ENCODE results near the gene WLS. TPM values are rescaled to one million over a fixed set of nuclear protein-coding genes. Genes with fewer than 3 reads are reported as not detected.

WLS gene
- total and polyA plus RNA-seq, 10 of the 15 experiments (the other 5 are each of a cell fraction or from before 2014, with no cell fraction given): 0.04 to 0.36 TPM; not detected in 8

DNA sequence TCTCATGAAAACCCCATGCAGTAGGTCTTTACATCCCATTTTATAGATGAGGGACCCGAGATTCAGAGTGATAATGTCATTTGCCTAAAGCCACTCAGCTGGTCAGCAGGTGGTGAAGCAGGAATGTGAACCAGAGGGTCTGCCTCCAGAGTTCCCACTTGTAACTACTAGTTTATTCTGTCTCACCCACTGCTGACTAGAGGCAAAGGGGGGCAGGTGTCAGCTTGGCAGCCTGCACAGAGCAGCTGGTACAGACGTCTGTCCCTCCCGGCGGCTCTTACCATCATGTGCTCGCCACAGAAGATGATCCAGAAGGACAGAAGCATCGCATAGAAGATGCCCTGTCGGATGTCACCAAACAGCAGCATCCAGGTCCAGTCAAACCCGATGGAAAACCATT lies 82.4 kb downstream of the WLS start:
- H3K79me2 ChIP-seq (ENCODE audit: control insufficient read depth, insufficient read depth, low read length): no peaks in the 10 kb centered on the region
- ChIA-PET SMC1A (ENCODE audit: uncharacterized antibody, unreplicated experiment) (no interaction called here), POLR2A (no interaction called here), CTCF (no interaction called here), RAD21 (ENCODE audit: unreplicated experiment) (no interaction called here)
- ATAC-seq (no peak), FAIRE-seq (no peak), DNase-seq (ENCODE audit: low read depth, low spot score) (no peak)
- H4K20me1 ChIP-seq (ENCODE audit: control insufficient read depth, insufficient read depth): no peaks in the 10 kb centered on the region
- H3K4me2 ChIP-seq (ENCODE audit: control insufficient read depth, insufficient read depth): no peak overlapping the region
- no TSS peak for BruUV-seq (replicated peaks)
- no peak overlapping the region for H3K9ac ChIP-seq (ENCODE audit: control insufficient read depth, insufficient read depth, low read length)
- intact Hi-C loops (cut with micrococcal nuclease; ENCODE audit: unreplicated experiment) (no loop called here), in situ Hi-C loops (cut with MboI) (no loop called here)
- peaks cover 0 to 2% of the 10 kb centered on the region in 2 experiments; a peak in 2 of 4 replicates for H3K27me3 ChIP-seq (replicated peaks in 1 of 2; ENCODE audit: control insufficient read depth in 2 of 2, insufficient read depth in 2 of 2, low read length in 1 of 2)
- H3K27ac ChIP-seq (ENCODE audit: control insufficient read depth, insufficient read depth): no peak overlapping the region
- no peaks in the 10 kb centered on the region for H3K36me3 ChIP-seq (ENCODE audit: control insufficient read depth in 2 of 2, insufficient read depth in 2 of 2, low read length in 1 of 2)
- H3K9me3 ChIP-seq (replicated peaks; ENCODE audit: control insufficient read depth, insufficient read depth, low read length): no peaks in the 10 kb centered on the region
- WGBS (ENCODE audit: insufficient coverage, insufficient replicate concordance, low lambda C conversion rate, missing lambda C conversion rate): 25% methylated on average over 8 of the region's 8 CpGs
- H3K4me1 ChIP-seq (ENCODE audit: control insufficient read depth, insufficient read depth, low read length): no peaks in the 10 kb centered on the region
- no peak overlapping the region for H3K4me3 ChIP-seq
- H2AFZ ChIP-seq (ENCODE audit: control insufficient read depth, low read depth, low read length): no peak overlapping the region
- TF ChIP-seq TCF3 (IDR thresholded peaks at IDR 0.05; ENCODE audit: borderline replicate concordance, insufficient read depth, low read depth, low read length) (no peak), KLF5 (IDR thresholded peaks at IDR 0.05; ENCODE audit: partially characterized antibody) (no peak), SREBF1 (IDR thresholded peaks at IDR 0.05; ENCODE audit: low read length) (no peak), NFYB (IDR thresholded peaks at IDR 0.05; ENCODE audit: insufficient read depth, low read depth, low read length) (no peak), RUNX3 (IDR thresholded peaks at IDR 0.05; ENCODE audit: low read length) (no peak), GABPA (IDR thresholded peaks at IDR 0.05; ENCODE audit: low read depth) (no peak), FOS (IDR thresholded peaks at IDR 0.05; ENCODE audit: borderline replicate concordance, extremely low read depth, insufficient read length) (no peak), PML (IDR thresholded peaks at IDR 0.05; ENCODE audit: low read length) (no peak), PBX3 (IDR thresholded peaks at IDR 0.05; ENCODE audit: insufficient replicate concordance, low read depth, low read length) (no peak), CUX1 (IDR thresholded peaks at IDR 0.05; ENCODE audit: insufficient replicate concordance, low read depth, low read length) (no peak), ZNF24 (IDR thresholded peaks at IDR 0.05) (no peak), ASH2L (IDR thresholded peaks at IDR 0.05; ENCODE audit: borderline replicate concordance, low read depth) (no peak)
- TF ChIP-seq, protein P1, sequence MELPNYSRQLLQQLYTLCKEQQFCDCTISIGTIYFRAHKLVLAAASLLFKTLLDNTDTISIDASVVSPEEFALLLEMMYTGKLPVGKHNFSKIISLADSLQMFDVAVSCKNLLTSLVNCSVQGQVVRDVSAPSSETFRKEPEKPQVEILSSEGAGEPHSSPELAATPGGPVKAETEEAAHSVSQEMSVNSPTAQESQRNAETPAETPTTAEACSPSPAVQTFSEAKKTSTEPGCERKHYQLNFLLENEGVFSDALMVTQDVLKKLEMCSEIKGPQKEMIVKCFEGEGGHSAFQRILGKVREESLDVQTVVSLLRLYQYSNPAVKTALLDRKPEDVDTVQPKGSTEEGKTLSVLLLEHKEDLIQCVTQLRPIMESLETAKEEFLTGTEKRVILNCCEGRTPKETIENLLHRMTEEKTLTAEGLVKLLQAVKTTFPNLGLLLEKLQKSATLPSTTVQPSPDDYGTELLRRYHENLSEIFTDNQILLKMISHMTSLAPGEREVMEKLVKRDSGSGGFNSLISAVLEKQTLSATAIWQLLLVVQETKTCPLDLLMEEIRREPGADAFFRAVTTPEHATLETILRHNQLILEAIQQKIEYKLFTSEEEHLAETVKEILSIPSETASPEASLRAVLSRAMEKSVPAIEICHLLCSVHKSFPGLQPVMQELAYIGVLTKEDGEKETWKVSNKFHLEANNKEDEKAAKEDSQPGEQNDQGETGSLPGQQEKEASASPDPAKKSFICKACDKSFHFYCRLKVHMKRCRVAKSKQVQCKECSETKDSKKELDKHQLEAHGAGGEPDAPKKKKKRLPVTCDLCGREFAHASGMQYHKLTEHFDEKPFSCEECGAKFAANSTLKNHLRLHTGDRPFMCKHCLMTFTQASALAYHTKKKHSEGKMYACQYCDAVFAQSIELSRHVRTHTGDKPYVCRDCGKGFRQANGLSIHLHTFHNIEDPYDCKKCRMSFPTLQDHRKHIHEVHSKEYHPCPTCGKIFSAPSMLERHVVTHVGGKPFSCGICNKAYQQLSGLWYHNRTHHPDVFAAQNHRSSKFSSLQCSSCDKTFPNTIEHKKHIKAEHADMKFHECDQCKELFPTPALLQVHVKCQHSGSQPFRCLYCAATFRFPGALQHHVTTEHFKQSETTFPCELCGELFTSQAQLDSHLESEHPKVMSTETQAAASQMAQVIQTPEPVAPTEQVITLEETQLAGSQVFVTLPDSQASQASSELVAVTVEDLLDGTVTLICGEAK (IDR thresholded peaks at IDR 0.05; ENCODE audit: borderline replicate concordance): no peak

All from GM12878 (cell line).